ENCODE measurements around the gene GRID1.

Gene GRID1

GRCh38 chr10:86046845-86047460 is 319.6 kb downstream of the GRID1 start:
- FAIRE-seq (no peak), DNase-seq (ENCODE audit: insufficient read length, low spot score) (no peak)

DNA sequence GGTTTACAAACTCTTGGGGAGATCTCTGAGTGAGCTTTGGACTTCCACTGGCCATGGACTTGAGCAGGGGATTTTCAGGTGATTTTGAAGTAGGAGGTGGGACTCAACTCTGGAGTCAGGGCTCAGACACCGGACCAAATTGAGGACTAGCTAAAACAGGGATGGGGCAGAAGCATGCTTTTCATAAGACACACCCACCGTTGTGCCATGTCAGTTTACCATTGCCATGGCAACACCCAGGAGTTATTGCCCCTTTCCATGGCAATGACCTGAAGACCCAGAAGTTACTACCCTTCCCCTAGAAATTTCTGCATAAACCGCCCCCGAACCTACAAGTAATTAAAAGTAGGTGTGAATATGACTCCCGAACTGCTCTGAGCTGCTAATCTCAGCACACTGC is 320.7 kb downstream of the GRID1 start:
- no peak for FAIRE-seq
- no peak for DNase-seq (ENCODE audit: insufficient read length, low spot score)
- TF ChIP-seq, protein P1, sequence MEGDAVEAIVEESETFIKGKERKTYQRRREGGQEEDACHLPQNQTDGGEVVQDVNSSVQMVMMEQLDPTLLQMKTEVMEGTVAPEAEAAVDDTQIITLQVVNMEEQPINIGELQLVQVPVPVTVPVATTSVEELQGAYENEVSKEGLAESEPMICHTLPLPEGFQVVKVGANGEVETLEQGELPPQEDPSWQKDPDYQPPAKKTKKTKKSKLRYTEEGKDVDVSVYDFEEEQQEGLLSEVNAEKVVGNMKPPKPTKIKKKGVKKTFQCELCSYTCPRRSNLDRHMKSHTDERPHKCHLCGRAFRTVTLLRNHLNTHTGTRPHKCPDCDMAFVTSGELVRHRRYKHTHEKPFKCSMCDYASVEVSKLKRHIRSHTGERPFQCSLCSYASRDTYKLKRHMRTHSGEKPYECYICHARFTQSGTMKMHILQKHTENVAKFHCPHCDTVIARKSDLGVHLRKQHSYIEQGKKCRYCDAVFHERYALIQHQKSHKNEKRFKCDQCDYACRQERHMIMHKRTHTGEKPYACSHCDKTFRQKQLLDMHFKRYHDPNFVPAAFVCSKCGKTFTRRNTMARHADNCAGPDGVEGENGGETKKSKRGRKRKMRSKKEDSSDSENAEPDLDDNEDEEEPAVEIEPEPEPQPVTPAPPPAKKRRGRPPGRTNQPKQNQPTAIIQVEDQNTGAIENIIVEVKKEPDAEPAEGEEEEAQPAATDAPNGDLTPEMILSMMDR (IDR thresholded peaks at IDR 0.05; ENCODE audit: insufficient read depth, missing control alignments) = no peak

More at GRCh38 chr10:86046845-86047460, 319.6 kb downstream of the GRID1 start:
- TF ChIP-seq, protein P1 (IDR thresholded peaks at IDR 0.05; ENCODE audit: insufficient read depth, missing control alignments) = no peak

DNA sequence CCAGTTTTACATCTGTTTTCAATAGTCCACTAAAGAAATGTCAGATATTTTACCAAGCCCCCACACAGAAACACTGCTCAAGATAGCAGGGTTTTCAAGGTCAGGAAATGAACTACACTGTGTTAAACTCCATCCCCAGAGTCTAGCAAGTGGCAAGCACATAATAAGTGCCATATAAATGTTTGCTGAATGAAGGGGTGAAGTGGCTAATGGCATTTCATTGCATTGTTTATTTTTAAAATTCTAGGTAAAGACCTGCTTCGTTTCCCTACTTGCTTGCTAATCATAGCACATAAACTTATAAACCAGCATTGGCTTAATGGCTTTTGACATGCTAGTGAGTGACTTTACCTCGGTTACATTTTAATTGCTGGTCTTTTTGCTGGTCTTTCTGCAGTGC is 322.6 kb downstream of the GRID1 start:
- DNase-seq (ENCODE audit: insufficient read length, low spot score) (no peak), FAIRE-seq (no peak)
- TF ChIP-seq, protein P1 (IDR thresholded peaks at IDR 0.05; ENCODE audit: insufficient read depth, missing control alignments) = no peak

GRCh38 chr10:86043236-86043635 is 323.4 kb downstream of the GRID1 start:
- TF ChIP-seq, protein P1 (IDR thresholded peaks at IDR 0.05; ENCODE audit: insufficient read depth, missing control alignments) = no peak
- DNase-seq (ENCODE audit: insufficient read length, low spot score) (no peak), FAIRE-seq (no peak)

- no peak for DNase-seq (ENCODE audit: insufficient read length, low spot score)
- TF ChIP-seq, protein P1 (IDR thresholded peaks at IDR 0.05; ENCODE audit: insufficient read depth, missing control alignments) = no peak
- no peak for FAIRE-seq
These were observed 324.4 kb downstream of the GRID1 start for GRCh38 chr10:86042161-86042560.

- DNase-seq (ENCODE audit: insufficient read length, low spot score) (no peak), FAIRE-seq (no peak)
- TF ChIP-seq, protein P1 (IDR thresholded peaks at IDR 0.05; ENCODE audit: insufficient read depth, missing control alignments) = no peak
These were observed 325.5 kb downstream of the GRID1 start for GRCh38 chr10:86041116-86041515.

DNA sequence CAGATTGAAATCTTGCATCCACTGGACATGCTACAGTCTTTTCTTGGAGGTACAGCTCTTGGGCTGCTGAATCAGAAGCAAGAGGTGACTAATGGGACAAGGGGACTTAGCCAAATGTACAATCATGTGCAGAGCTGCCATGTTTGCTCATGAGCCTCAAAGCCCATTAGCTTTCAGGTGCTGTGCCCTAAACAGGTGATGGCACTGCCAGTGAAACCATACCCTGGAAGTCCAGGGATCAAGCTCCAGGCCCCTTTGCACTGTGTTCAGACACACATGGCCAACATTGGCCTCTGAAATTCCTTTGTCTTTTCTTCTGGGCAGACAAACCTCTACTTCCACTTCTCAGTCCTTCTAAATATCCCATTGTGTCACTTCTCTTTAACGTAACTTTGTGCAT is 328.2 kb downstream of the GRID1 start:
- TF ChIP-seq, protein P1 (IDR thresholded peaks at IDR 0.05; ENCODE audit: insufficient read depth, missing control alignments) = no peak
- no peak for DNase-seq (ENCODE audit: insufficient read length, low spot score)
- FAIRE-seq = no peak
